ENCODE results near the gene GAGE12D.
"Not testable (repeated sequence)": the region's sequence is repeated elsewhere in the genome, so short reads cannot be mapped to it uniquely, and the experiment has no call there.

GRCh38 chrX:49589769-49590478, 48.4 kb downstream of the GAGE12D start:
- TF ChIP-seq EZH2phosphoT487 (IDR thresholded peaks at IDR 0.05; ENCODE audit: insufficient read depth, low read depth); EZH2 (IDR thresholded peaks at IDR 0.05; ENCODE audit: insufficient read depth, poor library complexity, severe bottlenecking): not testable (repeated sequence)
